Trophoblast cell (in vitro differentiated cells and primary cell): ENCODE results near the gene SEL1L.

Source experiments
- DNase-seq, 2 donors: peaks; one replicate each; pipeline ENCODE4 v3.0.0-alpha.2; 2016
- H2AFZ ChIP-seq: 2 replicates; pipeline ENCODE4 v1.6.1; 2013; ENCODE audit warnings: low read length, moderate library complexity, mild to moderate bottlenecking; ENCODE audit not compliant: insufficient read depth, poor library complexity
- H2AK5ac ChIP-seq: 2 replicates; pipeline ENCODE4 v1.6.1; 2013; ENCODE audit warnings: mild to moderate bottlenecking, low read length
- H2BK120ac ChIP-seq: 2 replicates; pipeline ENCODE4 v1.6.1; 2013; ENCODE audit warnings: low read length, mild to moderate bottlenecking, moderate library complexity; ENCODE audit not compliant: insufficient read depth, poor library complexity
- H2BK12ac ChIP-seq: 2 replicates; pipeline ENCODE4 v1.6.1; 2013; ENCODE audit warnings: mild to moderate bottlenecking, low read length, moderate library complexity
- H2BK5ac ChIP-seq: 2 replicates; pipeline ENCODE4 v1.6.1; 2013; ENCODE audit warnings: low read length, low read depth, moderate library complexity, mild to moderate bottlenecking; ENCODE audit not compliant: poor library complexity
- H3K14ac ChIP-seq: 2 replicates; pipeline ENCODE4 v1.6.1; 2013; ENCODE audit warnings: mild to moderate bottlenecking, low read length
- H3K18ac ChIP-seq: 2 replicates; pipeline ENCODE4 v1.6.1; 2013; ENCODE audit warnings: mild to moderate bottlenecking, low read length
- H3K23ac ChIP-seq: 2 replicates; pipeline ENCODE4 v1.6.1; 2013; ENCODE audit warnings: low read length
- H3K27ac ChIP-seq: 2 replicates; pipeline ENCODE4 v1.5.1; 2013; ENCODE audit warnings: low read depth, mild to moderate bottlenecking, inconsistent platforms, low read length, moderate library complexity
- H3K27me3 ChIP-seq: 2 replicates; pipeline ENCODE4 v1.6.1; 2013; ENCODE audit warnings: inconsistent platforms, mild to moderate bottlenecking, low read length, moderate library complexity; ENCODE audit not compliant: insufficient read depth
- H3K36me3 ChIP-seq, 2 experiments: 1 replicate in 1 of 2; 2 replicates in 1 of 2; pipeline ENCODE4 v1.6.1; 2013; ENCODE audit warnings: low read length in 2 of 2, mild to moderate bottlenecking in 2 of 2, moderate library complexity in 1 of 2; ENCODE audit not compliant: insufficient read depth in 2 of 2, control insufficient read depth in 1 of 2
- H3K4ac ChIP-seq: 2 replicates; pipeline ENCODE4 v1.6.1; 2013; ENCODE audit warnings: low read depth, mild to moderate bottlenecking, low read length, moderate library complexity
- H3K4me1 ChIP-seq, 2 experiments: 1 replicate in 1 of 2; 2 replicates in 1 of 2; pipeline ENCODE4 v1.6.1; 2013; ENCODE audit warnings: low read length in 2 of 2, mild to moderate bottlenecking in 2 of 2, moderate library complexity in 1 of 2; ENCODE audit not compliant: insufficient read depth in 2 of 2, control insufficient read depth in 1 of 2
- H3K4me2 ChIP-seq: 2 replicates; pipeline ENCODE4 v1.6.1; 2013; ENCODE audit warnings: inconsistent platforms, mild to moderate bottlenecking, low read length, moderate library complexity
- H3K4me3 ChIP-seq: 2 replicates; pipeline ENCODE4 v1.5.1; 2013; ENCODE audit warnings: mild to moderate bottlenecking, low read depth, low read length, inconsistent platforms
- H3K79me1 ChIP-seq: one replicate; pipeline ENCODE4 v1.6.1; 2013; ENCODE audit warnings: low read length
- H3K79me2 ChIP-seq: 2 replicates; pipeline ENCODE4 v1.6.1; 2013; ENCODE audit warnings: low read length, mild to moderate bottlenecking; ENCODE audit not compliant: control insufficient read depth, insufficient read depth, poor library complexity
- H3K9ac ChIP-seq: 2 replicates; pipeline ENCODE4 v1.6.1; 2013; ENCODE audit warnings: mild to moderate bottlenecking, low read length
- H3K9me3 ChIP-seq: 2 replicates; pipeline ENCODE4 v1.6.1; 2013; ENCODE audit warnings: low read depth, mild to moderate bottlenecking, control low read depth, inconsistent platforms, low read length; ENCODE audit not compliant: insufficient read depth
- H4K12ac ChIP-seq: 2 replicates; pipeline ENCODE4 v1.6.1; 2013; ENCODE audit warnings: low read depth, mild to moderate bottlenecking, low read length, moderate library complexity
- H4K8ac ChIP-seq: 2 replicates; pipeline ENCODE4 v1.6.1; 2013; ENCODE audit warnings: low read depth, mild to moderate bottlenecking, low read length, moderate library complexity
- H4K91ac ChIP-seq: one replicate; pipeline ENCODE4 v1.6.1; 2013; ENCODE audit warnings: low read depth, mild to moderate bottlenecking, low read length, moderate library complexity
- WGBS: extraction: QIAGEN DNeasy Blood & Tissue Kit; methylation state at CpG from one replicate; pipeline ENCODE4 v1.1.7; 2013; ENCODE audit warnings: missing lambda C conversion rate; ENCODE audit not compliant: insufficient read length, insufficient coverage; ENCODE audit errors: extremely low coverage; 5-methylcytosine and 5-hydroxymethylcytosine counted together

The SEL1L gene

DNA sequence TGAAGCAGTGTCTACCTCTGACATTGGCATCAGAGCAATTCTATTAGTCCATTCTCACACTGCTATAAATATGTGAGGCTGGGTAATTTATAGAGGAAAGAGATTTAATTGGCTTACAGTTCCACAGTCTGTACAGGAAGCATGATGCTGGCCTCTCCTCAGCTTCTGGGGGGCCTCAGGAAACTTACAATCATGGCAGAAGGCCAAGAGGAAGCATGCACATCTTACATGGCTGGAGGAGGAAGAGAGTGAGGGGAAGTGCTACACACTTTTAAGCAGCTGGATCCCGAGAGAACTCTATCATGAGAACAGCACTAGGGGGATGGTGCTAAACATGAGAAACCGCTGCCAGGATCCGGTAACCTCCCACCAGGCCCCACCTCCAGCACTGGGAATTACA, 25.7 kb upstream of the SEL1L start:
- H3K27me3 ChIP-seq, result no peaks in the 10 kb centered on the region
- no peak overlapping the region for H2BK120ac ChIP-seq
- no peak overlapping the region for H3K23ac ChIP-seq
- no peak overlapping the region for H3K4me2 ChIP-seq
- no peak overlapping the region for H2AK5ac ChIP-seq
- no peak overlapping the region for H3K9ac ChIP-seq
- H3K79me1 ChIP-seq, result no peaks in the 10 kb centered on the region
- no peak overlapping the region for H4K8ac ChIP-seq
- H2BK12ac ChIP-seq, result no peak overlapping the region
- H3K27ac ChIP-seq, result no peak overlapping the region
- no peak overlapping the region for H2AFZ ChIP-seq
- no CpG with 5 or more reads among the region's 3 CpGs for WGBS
- no peak overlapping the region for H3K4me3 ChIP-seq
- no peaks in the 10 kb centered on the region for H3K9me3 ChIP-seq
- no peak overlapping the region for H3K14ac ChIP-seq
- no peak overlapping the region for H3K18ac ChIP-seq
- H4K91ac ChIP-seq, result no peak overlapping the region
- no peaks in the 10 kb centered on the region for H3K79me2 ChIP-seq
- H4K12ac ChIP-seq, result no peak overlapping the region
- H2BK5ac ChIP-seq, result no peak overlapping the region
- H3K4ac ChIP-seq, result no peak overlapping the region
- no peaks in the 10 kb centered on the region for H3K4me1 ChIP-seq
- no peak for DNase-seq
- H3K36me3 ChIP-seq, result no peaks in the 10 kb centered on the region

GRCh38 chr14:81557146-81557545, 23.5 kb upstream of the SEL1L start:
- Histone ChIP-seq H3K14ac (no peak overlapping the region), H3K4ac (no peak overlapping the region), H3K4me3 (no peak overlapping the region), H3K27me3 (no peaks in the 10 kb centered on the region), H3K9ac (no peak overlapping the region), H2BK12ac (no peak overlapping the region), H2AFZ (no peak overlapping the region), H3K23ac (no peak overlapping the region), H3K79me1 (no peaks in the 10 kb centered on the region), H3K79me2 (no peaks in the 10 kb centered on the region), H4K8ac (no peak overlapping the region), H2AK5ac (no peak overlapping the region), H3K18ac (no peak overlapping the region), H4K12ac (no peak overlapping the region), H3K4me2 (no peak overlapping the region), H3K36me3 (no peaks in the 10 kb centered on the region), H3K27ac (no peak overlapping the region), H2BK5ac (no peak overlapping the region), H2BK120ac (no peak overlapping the region), H4K91ac (no peak overlapping the region), H3K4me1 (no peaks in the 10 kb centered on the region), H3K9me3 (no peaks in the 10 kb centered on the region)
- WGBS, result no CpG with 5 or more reads among the region's 1 CpG
- no peak for DNase-seq

DNA sequence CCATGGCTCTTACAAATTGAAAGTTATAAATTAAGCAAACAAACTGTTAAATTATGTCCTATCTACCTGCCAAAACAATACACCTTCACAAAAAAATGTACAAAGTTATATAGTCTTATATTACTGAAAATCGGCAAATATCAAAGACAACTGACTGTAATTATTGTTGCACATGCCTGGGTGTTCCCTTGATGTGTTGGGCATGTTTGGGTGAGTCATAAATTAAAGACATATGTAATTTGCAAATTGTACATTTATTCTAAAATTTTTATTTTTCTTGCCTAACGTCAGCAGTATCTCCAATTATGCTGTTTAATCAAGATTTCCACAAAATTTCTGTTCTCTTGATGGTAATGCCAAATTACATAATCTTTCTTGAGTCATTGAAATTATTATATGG, 22.0 kb upstream of the SEL1L start:
- no peaks in the 10 kb centered on the region for H3K27me3 ChIP-seq
- no peak overlapping the region for H3K4me3 ChIP-seq
- H4K12ac ChIP-seq, result no peak overlapping the region
- H2AK5ac ChIP-seq, result no peak overlapping the region
- whole genome bisulfite sequencing, result no CpG with 5 or more reads among the region's 2 CpGs
- no peak overlapping the region for H2BK12ac ChIP-seq
- DNase-seq, result no peak
- H3K4ac ChIP-seq, result no peak overlapping the region
- no peaks in the 10 kb centered on the region for H3K9me3 ChIP-seq
- H3K79me1 ChIP-seq, result no peaks in the 10 kb centered on the region
- H3K4me2 ChIP-seq, result no peak overlapping the region
- no peak overlapping the region for H2BK120ac ChIP-seq
- no peak overlapping the region for H4K91ac ChIP-seq
- H4K8ac ChIP-seq, result no peak overlapping the region
- no peak overlapping the region for H3K14ac ChIP-seq
- H3K27ac ChIP-seq, result no peak overlapping the region
- H2AFZ ChIP-seq, result no peak overlapping the region
- H3K9ac ChIP-seq, result no peak overlapping the region
- no peak overlapping the region for H3K18ac ChIP-seq
- H3K36me3 ChIP-seq, result no peaks in the 10 kb centered on the region
- no peaks in the 10 kb centered on the region for H3K4me1 ChIP-seq
- no peak overlapping the region for H3K23ac ChIP-seq
- H3K79me2 ChIP-seq, result no peaks in the 10 kb centered on the region
- H2BK5ac ChIP-seq, result no peak overlapping the region

- H4K8ac ChIP-seq, result no peak overlapping the region
- no peak overlapping the region for H3K23ac ChIP-seq
- H3K27ac ChIP-seq, result no peak overlapping the region
- H3K18ac ChIP-seq, result no peak overlapping the region
- no peak overlapping the region for H4K91ac ChIP-seq
- no peaks in the 10 kb centered on the region for H3K36me3 ChIP-seq
- DNase-seq, result no peak
- H3K79me1 ChIP-seq, result no peaks in the 10 kb centered on the region
- H2BK5ac ChIP-seq, result no peak overlapping the region
- no peak overlapping the region for H2AK5ac ChIP-seq
- H3K4me1 ChIP-seq, result no peaks in the 10 kb centered on the region
- no peak overlapping the region for H3K4ac ChIP-seq
- no peaks in the 10 kb centered on the region for H3K27me3 ChIP-seq
- WGBS, result no CpG with 5 or more reads among the region's 4 CpGs
- no peak overlapping the region for H2BK120ac ChIP-seq
- no peak overlapping the region for H3K4me2 ChIP-seq
- H3K9ac ChIP-seq, result no peak overlapping the region
- no peaks in the 10 kb centered on the region for H3K79me2 ChIP-seq
- H2BK12ac ChIP-seq, result no peak overlapping the region
- no peak overlapping the region for H3K14ac ChIP-seq
- no peak overlapping the region for H2AFZ ChIP-seq
- H4K12ac ChIP-seq, result no peak overlapping the region
- no peaks in the 10 kb centered on the region for H3K9me3 ChIP-seq
- no peak overlapping the region for H3K4me3 ChIP-seq
These were observed 21.4 kb upstream of the SEL1L start for GRCh38 chr14:81555051-81555450.
